ENCODE results near the gene DNAJC16. TPM values are rescaled to one million over a fixed set of nuclear protein-coding genes. Genes with fewer than 3 reads are reported as not detected.

DNAJC16 gene
- total and polyA plus RNA-seq, 2 of the 4 experiments (the other 2 are of a cell fraction) = 8.0 to 13.1 TPM

- no peak overlapping the region for H4K91ac ChIP-seq (ENCODE audit: insufficient read depth, low read depth, low read length)
- H3K79me1 ChIP-seq (ENCODE audit: low read depth in 1 of 2, low read length in 2 of 2) = peaks cover 11 to 36% of the 10 kb centered on the region in 2 experiments
- H3K18ac ChIP-seq (ENCODE audit: low read depth, low read length) = peak overlapping the region; percentile 22; the same call in 1 of the 2 replicates
- H2BK20ac ChIP-seq (ENCODE audit: low read depth, low read length) = no peak overlapping the region
- no peaks in the 10 kb centered on the region for H3K27me3 ChIP-seq (ENCODE audit: control insufficient read depth, insufficient read depth, low read length)
- BruUV-seq (replicated peaks) = no TSS peak
- no peak overlapping the region for H2AK9ac ChIP-seq (replicated peaks; ENCODE audit: low read depth, low read length, poor library complexity)
- in situ Hi-C loops (cut with MboI; ENCODE audit: low sequenced_read_pairs) = no loop called here
- peak overlapping the region; percentile 63 for H3K4me2 ChIP-seq (ENCODE audit: low read depth, low read length)
- POLR2A ChIA-PET (ENCODE audit: unreplicated experiment) = no interaction called here
- CTCF ChIA-PET = no interaction called here
- H2BK15ac ChIP-seq (ENCODE audit: low read depth, low read length) = no peak overlapping the region; the same call in 2 of the 3 replicates
- WGBS, 2 experiments (ENCODE audit: extremely low coverage in 2 of 2, insufficient read length in 1 of 2) = 1% methylated on average over 13 of the region's 40 CpGs; no CpG with 5 or more reads in 1 of the 2 experiments
- H3K56ac ChIP-seq (ENCODE audit: extremely low read depth, insufficient read depth, low read length) = no peak overlapping the region; the same call in 1 of the 2 replicates
- intact Hi-C loops (cut with micrococcal nuclease) = no loop called here
- peak overlapping the region; percentile 0 to 71; a peak in 3 of 4 replicates for H4K8ac ChIP-seq (ENCODE audit: low read depth in 2 of 2, low read length in 2 of 2)
- peak overlapping the region; percentile 72 for H3K9ac ChIP-seq (ENCODE audit: low read depth, low read length)
- no peaks in the 10 kb centered on the region; the same call in none of the 2 replicates for H4K20me1 ChIP-seq (ENCODE audit: insufficient read depth, low read length)
- H2BK120ac ChIP-seq (ENCODE audit: low read depth, low read length) = no peak overlapping the region
- peak overlapping the region; percentile 11 for H3K4ac ChIP-seq (ENCODE audit: low read depth, low read length)
- no peaks in the 10 kb centered on the region for H3K36me3 ChIP-seq (ENCODE audit: control insufficient read depth, insufficient read depth, low read length)
- H2AK5ac ChIP-seq (ENCODE audit: low read depth, low read length) = peak overlapping the region; percentile 10; the same call in 1 of the 2 replicates
- H3K9me3 ChIP-seq (ENCODE audit: control insufficient read depth, insufficient read depth, low read length) = no peaks in the 10 kb centered on the region
- H2AFZ ChIP-seq (replicated peaks; ENCODE audit: low read length, poor library complexity) = peak overlapping the region; percentile 94
- dilution Hi-C loops (cut with HindIII; ENCODE audit: low sequenced_read_pairs, unreplicated experiment) = no loop called here
- no peak overlapping the region for H3K23ac ChIP-seq (ENCODE audit: low read depth, low read length)
- DNase-seq (no peak), ATAC-seq (ENCODE audit: low read depth) (peak; percentile 70)
- peaks cover 2% of the 10 kb centered on the region for H3K4me1 ChIP-seq (ENCODE audit: control insufficient read depth, insufficient read depth, low read length)
- H3K14ac ChIP-seq (replicated peaks; ENCODE audit: low read depth, low read length) = no peak overlapping the region
- peak overlapping the region; percentile 59 for H2BK5ac ChIP-seq (ENCODE audit: low read depth, low read length, poor library complexity, severe bottlenecking)
- H3K9me1 ChIP-seq (ENCODE audit: insufficient read depth, low read length) = peaks cover 10% of the 10 kb centered on the region
- peak overlapping the region; percentile 82 for H3K4me3 ChIP-seq (ENCODE audit: insufficient read depth, low read depth, low read length)
- peak overlapping the region; percentile 63; the same call in 1 of the 2 replicates for H4K5ac ChIP-seq (ENCODE audit: low read depth, low read length)
- peak overlapping the region; percentile 66 for H3K27ac ChIP-seq (ENCODE audit: insufficient read depth, low read length)
- no peak for TF ChIP-seq USF2 (IDR thresholded peaks at IDR 0.05; ENCODE audit: low read depth, low read length)
- TF ChIP-seq RCOR1 (IDR thresholded peaks at IDR 0.05; ENCODE audit: insufficient replicate concordance, low read length) = no peak
- TF ChIP-seq FOS (IDR thresholded peaks at IDR 0.05; ENCODE audit: low read depth, low read length) = no peak
- TF ChIP-seq SMC3 (IDR thresholded peaks at IDR 0.05; ENCODE audit: low read depth, low read length) = no peak
- no peak for TF ChIP-seq POLR2A (IDR thresholded peaks at IDR 0.05; ENCODE audit: low read depth, low read length)
- no peak for TF ChIP-seq RAD21 (IDR thresholded peaks at IDR 0.05; ENCODE audit: low read length)
- TF ChIP-seq CHD1 (IDR thresholded peaks at IDR 0.05; ENCODE audit: low read depth, low read length) = no peak
- TF ChIP-seq NFE2L2 (IDR thresholded peaks at IDR 0.05; ENCODE audit: low read depth, low read length) = no peak
- TF ChIP-seq, protein P1, sequence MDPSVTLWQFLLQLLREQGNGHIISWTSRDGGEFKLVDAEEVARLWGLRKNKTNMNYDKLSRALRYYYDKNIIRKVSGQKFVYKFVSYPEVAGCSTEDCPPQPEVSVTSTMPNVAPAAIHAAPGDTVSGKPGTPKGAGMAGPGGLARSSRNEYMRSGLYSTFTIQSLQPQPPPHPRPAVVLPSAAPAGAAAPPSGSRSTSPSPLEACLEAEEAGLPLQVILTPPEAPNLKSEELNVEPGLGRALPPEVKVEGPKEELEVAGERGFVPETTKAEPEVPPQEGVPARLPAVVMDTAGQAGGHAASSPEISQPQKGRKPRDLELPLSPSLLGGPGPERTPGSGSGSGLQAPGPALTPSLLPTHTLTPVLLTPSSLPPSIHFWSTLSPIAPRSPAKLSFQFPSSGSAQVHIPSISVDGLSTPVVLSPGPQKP (IDR thresholded peaks at IDR 0.05; ENCODE audit: borderline replicate concordance, low read depth, low read length) = no peak
- no peak for TF ChIP-seq CTCF (conservative IDR thresholded peaks at IDR 0.05; ENCODE audit: low read depth, low read length)
Measured at GRCh38 chr1:15525050-15526020, 1.3 kb upstream of the DNAJC16 start.

Data from IMR-90 (cell line).